BLaER1 treated with 17β-estradiol and CSF1 and Interleukin-3, amounts not matched to agents 10 nM and 100 nM (cell line): ENCODE data around the gene TIAM2.

ENCODE experiments used
- H3K27ac ChIP-seq, 11 experiments: shearing (Covaris generic); formaldehyde crosslinking; 2 replicates each; pipeline ENCODE4 v1.8.1; 2022
- H3K27me3 ChIP-seq, 11 experiments: shearing (Covaris generic); formaldehyde crosslinking; 2 replicates each; pipeline ENCODE4 v1.8.1; 2022
- H3K36me3 ChIP-seq, 11 experiments: shearing (Covaris generic); formaldehyde crosslinking; 2 replicates each; pipeline ENCODE4 v1.8.1; 2022
- H3K4me1 ChIP-seq, 10 experiments: shearing (Covaris generic); formaldehyde crosslinking; 2 replicates each; pipeline ENCODE4 v1.8.1; 2022
- H3K4me2 ChIP-seq, 11 experiments: shearing (Covaris generic); formaldehyde crosslinking; 2 replicates each; pipeline ENCODE4 v1.8.1; 2022
- H3K4me3 ChIP-seq, 10 experiments: shearing (Covaris generic); formaldehyde crosslinking; 2 replicates each; pipeline ENCODE4 v1.8.1; 2022
- H3K9ac ChIP-seq, 11 experiments: shearing (Covaris generic); formaldehyde crosslinking; 2 replicates each; pipeline ENCODE4 v1.8.1; 2022
- H3K9me3 ChIP-seq, 11 experiments: shearing (Covaris generic); formaldehyde crosslinking; replicated peaks in 1 of 11; 2 replicates each; pipeline ENCODE4 v1.8.1; 2022
- H4K20me1 ChIP-seq, 11 experiments: shearing (Covaris generic); formaldehyde crosslinking; 2 replicates each; pipeline ENCODE4 v1.8.1; 2022
- Cebpa-rat ChIP-seq, 11 experiments: shearing (Covaris generic); IDR thresholded peaks; 2 replicates each; pipeline ENCODE4 v1.8.1; 2022

TIAM2 gene

DNA sequence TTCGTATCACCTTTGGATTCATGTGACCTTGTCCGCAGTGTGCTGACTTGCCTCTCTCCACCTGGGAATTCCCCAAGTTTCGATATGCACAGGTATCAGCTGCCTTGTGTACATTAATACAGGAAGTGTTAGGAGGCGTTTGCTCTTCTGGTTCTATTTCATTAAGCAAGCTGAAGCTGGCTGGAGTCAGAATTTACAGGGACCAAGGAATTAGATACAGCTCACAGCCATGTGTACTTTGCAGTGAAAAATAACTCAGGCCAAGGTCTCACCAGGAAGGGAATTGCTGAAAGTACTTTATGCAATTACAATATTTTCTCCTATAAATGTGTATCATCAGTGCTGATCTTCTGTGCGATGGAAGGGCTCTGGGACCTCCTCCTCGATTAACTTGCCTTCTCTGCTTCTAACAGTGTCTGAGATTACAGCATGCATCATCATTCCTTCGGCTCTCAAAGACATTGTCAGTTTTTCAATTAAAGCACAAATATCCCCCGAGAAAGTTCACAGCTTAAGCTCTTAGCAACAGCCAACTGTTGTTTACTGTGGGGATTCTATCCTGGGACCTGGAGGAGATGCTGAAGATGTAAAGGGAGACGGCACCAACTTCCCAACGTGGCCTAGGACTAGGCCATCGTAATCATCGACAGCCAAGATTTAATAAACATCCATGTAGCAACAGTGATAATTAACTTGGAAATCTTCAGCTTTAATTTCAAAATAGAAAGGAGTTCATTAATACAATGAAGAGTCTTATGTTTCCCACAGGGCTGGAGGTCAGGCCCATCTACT lies 13.8 kb upstream of the TIAM2 start:
- Histone ChIP-seq H4K20me1 (no peaks in the 10 kb centered on the region), H3K4me2 (no peak overlapping the region), H3K27ac (no peak overlapping the region), H3K4me1 (no peaks in the 10 kb centered on the region), H3K27me3 (no peaks in the 10 kb centered on the region), H3K9ac (no peak overlapping the region), H3K4me3 (no peak overlapping the region), H3K36me3 (no peaks in the 10 kb centered on the region), H3K9me3 (0 out of 22 replicates have a peak, but pooled peaks cover 0 to 5% (median 0%) of the 10 kb centered on the region in 11 experiments)
- no peak for TF ChIP-seq Cebpa-rat (IDR thresholded peaks at IDR 0.05)

DNA sequence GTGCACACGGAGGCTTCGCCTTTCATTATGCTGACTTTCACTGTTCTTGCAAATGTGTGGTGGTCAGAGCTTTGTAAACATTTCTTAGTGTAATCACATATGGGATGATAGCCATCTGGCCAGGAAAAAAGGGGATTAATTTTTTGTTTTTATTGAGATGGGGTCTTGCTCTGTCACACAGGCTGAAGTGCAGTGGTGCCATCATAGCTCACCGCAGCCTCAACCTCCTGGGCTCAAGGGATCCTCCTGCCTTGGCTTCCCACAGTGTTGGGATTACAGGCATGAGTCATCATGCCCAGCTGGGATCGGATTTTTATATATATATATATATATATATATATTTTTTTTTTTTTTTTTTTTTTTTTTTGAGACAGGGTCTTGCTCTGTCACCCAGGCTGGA lies 11.0 kb upstream of the TIAM2 start:
- Histone ChIP-seq H3K36me3 (no peaks in the 10 kb centered on the region), H3K4me2 (no peak overlapping the region), H3K4me1 (peaks cover 0 to 4% (median 0%) of the 10 kb centered on the region in 10 experiments; a peak in 1 of 20 replicates), H3K4me3 (no peak overlapping the region), H3K27me3 (no peaks in the 10 kb centered on the region), H4K20me1 (no peaks in the 10 kb centered on the region), H3K9me3 (peaks cover 0 to 7% (median 4%) of the 10 kb centered on the region in 11 experiments; a peak in 4 of 22 replicates), H3K9ac (no peak overlapping the region), H3K27ac (no peak overlapping the region)
- no peak for TF ChIP-seq Cebpa-rat (IDR thresholded peaks at IDR 0.05)

DNA sequence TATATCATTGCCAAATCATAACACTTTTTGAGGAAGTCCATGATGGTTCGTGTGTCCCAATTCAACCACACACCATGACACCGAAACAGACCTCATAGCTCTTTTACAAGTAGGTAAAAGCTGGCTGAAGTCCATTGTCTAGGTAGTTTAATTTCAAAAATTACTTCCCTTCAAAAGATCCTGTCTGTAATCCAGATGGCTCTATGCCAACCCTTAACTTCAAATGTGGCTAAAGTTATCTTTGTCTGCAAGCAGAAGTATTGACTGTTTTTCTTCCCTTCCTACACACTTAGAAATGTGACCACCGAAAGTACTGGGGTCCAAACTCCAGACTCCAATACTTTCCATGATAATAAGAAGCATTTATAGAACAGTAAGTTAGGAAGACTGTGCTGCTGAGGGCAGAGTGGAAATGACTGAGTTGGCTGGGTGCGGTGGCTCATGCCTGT lies 8.3 kb upstream of the TIAM2 start:
- Histone ChIP-seq H3K4me2 (peak overlapping the region in 2 of 11 experiments; percentile 3 to 17; a peak in 1 of 22 replicates), H3K9ac (no peak overlapping the region), H3K36me3 (no peaks in the 10 kb centered on the region), H3K4me1 (peaks cover 0 to 4% (median 0%) of the 10 kb centered on the region in 10 experiments; a peak in 1 of 20 replicates), H3K27ac (no peak overlapping the region), H3K27me3 (no peaks in the 10 kb centered on the region), H3K9me3 (peaks cover 0 to 7% (median 4%) of the 10 kb centered on the region in 11 experiments; a peak in 4 of 22 replicates), H4K20me1 (no peaks in the 10 kb centered on the region), H3K4me3 (no peak overlapping the region)
- no peak for TF ChIP-seq Cebpa-rat (IDR thresholded peaks at IDR 0.05)

DNA sequence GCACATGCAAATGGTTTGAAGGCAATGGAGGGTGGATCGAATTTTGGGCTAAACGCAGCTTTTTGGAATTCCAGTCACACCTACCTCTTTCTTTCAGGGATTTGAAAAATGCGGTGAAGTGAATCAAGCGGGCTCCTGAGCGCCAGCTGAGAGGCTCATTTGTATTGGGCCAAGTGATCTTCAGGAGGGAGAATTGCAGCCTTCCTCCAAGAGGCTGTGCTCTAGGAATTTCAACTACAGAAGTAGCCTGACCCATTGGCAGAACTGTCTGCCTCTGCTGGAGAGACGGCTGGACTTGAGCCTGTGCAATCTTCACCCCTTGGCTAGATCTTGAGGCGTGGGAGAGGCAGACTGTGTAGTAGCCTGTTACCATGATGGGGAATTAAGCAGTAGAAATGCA lies 5.7 kb upstream of the TIAM2 start:
- H3K4me3 ChIP-seq, result no peak overlapping the region
- no peaks in the 10 kb centered on the region; a peak in 1 of 22 replicates for H4K20me1 ChIP-seq
- TF ChIP-seq Cebpa-rat (IDR thresholded peaks at IDR 0.05), result no peak
- H3K36me3 ChIP-seq, result no peaks in the 10 kb centered on the region
- H3K4me1 ChIP-seq, result peaks cover 0 to 4% (median 0%) of the 10 kb centered on the region in 10 experiments; a peak in 1 of 20 replicates
- no peak overlapping the region for H3K4me2 ChIP-seq
- no peaks in the 10 kb centered on the region for H3K27me3 ChIP-seq
- H3K9me3 ChIP-seq, result peaks cover 0 to 7% (median 4%) of the 10 kb centered on the region in 11 experiments; a peak in 4 of 22 replicates
- H3K9ac ChIP-seq, result no peak overlapping the region
- H3K27ac ChIP-seq, result no peak overlapping the region

DNA sequence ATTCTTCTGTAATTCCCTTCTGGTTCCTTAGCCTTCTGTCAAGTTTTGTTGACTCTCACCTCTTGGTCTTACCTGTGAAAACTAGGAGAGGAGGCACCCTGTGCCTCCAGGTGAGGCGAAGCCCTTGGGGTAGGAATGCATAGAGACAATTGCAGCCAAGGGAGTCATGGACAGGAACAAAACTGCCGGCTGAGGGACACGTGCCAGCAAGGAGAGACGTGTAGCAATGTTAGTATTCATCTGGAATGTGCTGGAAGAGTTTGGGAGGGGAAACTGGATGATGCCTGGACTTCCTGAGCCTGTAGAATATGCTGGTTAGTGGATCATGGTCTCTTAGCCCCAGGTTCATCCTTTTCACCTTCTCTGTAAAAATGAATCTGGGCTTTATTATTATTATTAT lies 3.9 kb upstream of the TIAM2 start:
- Histone ChIP-seq H3K27me3 (peaks cover 6 to 11% (median 9%) of the 10 kb centered on the region in 11 experiments), H3K4me3 (no peak overlapping the region), H3K36me3 (no peaks in the 10 kb centered on the region), H3K27ac (no peak overlapping the region), H3K4me1 (peaks cover 0 to 10% (median 4%) of the 10 kb centered on the region in 10 experiments; a peak in 16 of 20 replicates), H3K4me2 (no peak overlapping the region), H3K9me3 (peaks cover 0 to 7% (median 4%) of the 10 kb centered on the region in 11 experiments; a peak in 4 of 22 replicates), H4K20me1 (no peaks in the 10 kb centered on the region; a peak in 1 of 22 replicates), H3K9ac (no peak overlapping the region)
- TF ChIP-seq Cebpa-rat (IDR thresholded peaks at IDR 0.05), result no peak

DNA sequence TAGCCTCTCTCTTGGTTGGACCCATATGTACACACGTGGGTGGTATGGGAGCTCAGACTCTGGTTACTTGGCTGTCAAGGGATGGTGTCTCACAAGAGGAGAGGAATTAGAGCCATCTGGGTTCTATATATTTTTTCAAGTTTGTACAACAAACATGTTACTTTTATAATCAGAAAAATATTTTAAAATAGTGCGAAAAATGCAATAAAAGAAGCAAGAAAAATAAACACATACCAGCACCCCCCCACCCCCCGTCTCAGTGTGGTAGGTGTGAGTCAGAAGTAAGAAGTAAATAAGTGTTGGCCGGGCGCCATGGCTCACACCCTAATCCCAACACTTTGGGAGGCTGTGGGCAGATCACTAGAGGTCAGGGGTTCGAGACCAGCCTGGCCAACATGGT lies 2.1 kb upstream of the TIAM2 start:
- Histone ChIP-seq H3K27me3 (peaks cover 19 to 26% (median 23%) of the 10 kb centered on the region in 11 experiments), H4K20me1 (no peaks in the 10 kb centered on the region; a peak in 1 of 22 replicates)
- TF ChIP-seq Cebpa-rat (IDR thresholded peaks at IDR 0.05), result no peak

DNA sequence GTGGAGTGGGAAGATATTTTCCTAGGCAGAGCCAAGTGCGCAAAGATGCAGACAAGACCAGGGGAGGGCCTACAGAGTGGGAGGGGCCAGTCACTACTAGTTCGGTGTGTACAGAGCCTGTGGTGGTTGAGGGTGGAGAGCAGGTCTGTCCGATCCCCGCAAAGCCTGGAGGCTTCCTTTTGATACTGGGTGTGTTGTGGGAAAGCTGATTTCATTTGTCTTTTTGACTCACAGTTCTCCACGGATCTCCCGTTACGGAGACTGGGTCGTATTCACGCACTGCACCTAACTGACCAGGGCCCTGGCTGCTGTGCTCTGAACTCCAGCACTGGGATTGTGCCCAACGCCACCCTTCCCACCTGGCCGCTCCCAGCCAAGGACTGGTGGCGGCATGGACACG lies 1.4 kb upstream of the TIAM2 start:
- Histone ChIP-seq H3K9ac (no peak overlapping the region), H3K36me3 (no peaks in the 10 kb centered on the region), H4K20me1 (no peaks in the 10 kb centered on the region; a peak in 1 of 22 replicates), H3K9me3 (no peaks in the 10 kb centered on the region; a peak in 1 of 22 replicates), H3K4me3 (no peak overlapping the region), H3K27ac (no peak overlapping the region), H3K4me2 (no peak overlapping the region), H3K27me3 (peaks cover 19 to 26% (median 23%) of the 10 kb centered on the region in 11 experiments), H3K4me1 (peaks cover 0 to 15% (median 11%) of the 10 kb centered on the region in 10 experiments; a peak in 16 of 20 replicates)
- TF ChIP-seq Cebpa-rat (IDR thresholded peaks at IDR 0.05), result no peak

More for the DNA sequence above, 2.1 kb upstream of the TIAM2 start:
- Histone ChIP-seq H3K4me3 (no peak overlapping the region), H3K4me1 (peaks cover 0 to 15% (median 11%) of the 10 kb centered on the region in 10 experiments; a peak in 16 of 20 replicates), H3K36me3 (no peaks in the 10 kb centered on the region), H3K4me2 (no peak overlapping the region), H3K9ac (no peak overlapping the region), H3K9me3 (peaks cover 0 to 4% (median 0%) of the 10 kb centered on the region in 11 experiments; a peak in 4 of 22 replicates), H3K27ac (no peak overlapping the region)

DNA sequence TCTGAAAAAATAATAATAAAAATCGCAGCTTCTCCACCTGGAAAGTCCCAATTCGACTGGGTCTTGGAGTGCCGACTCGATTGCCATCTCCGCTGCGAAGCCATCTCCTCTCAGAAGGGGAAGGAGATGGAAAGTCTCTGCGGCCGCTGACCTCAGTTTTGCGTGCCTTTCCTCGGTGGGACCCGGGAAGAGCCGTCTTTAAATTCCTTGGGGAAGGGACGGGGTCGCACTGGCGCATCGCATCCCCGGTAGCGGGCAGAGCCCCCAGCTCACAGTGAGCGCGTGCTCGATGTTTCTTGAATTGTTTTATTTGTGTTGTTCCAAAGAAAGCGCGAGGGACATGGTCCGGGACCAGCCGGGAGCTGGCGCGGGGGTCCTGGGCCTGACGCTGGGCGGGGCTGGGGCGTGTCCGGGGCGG lies 270 bp upstream of the TIAM2 start:
- Histone ChIP-seq H3K4me1 (peaks cover 0 to 15% (median 11%) of the 10 kb centered on the region in 10 experiments; a peak in 16 of 20 replicates), H3K4me3 (peak overlapping the region; percentile 71 to 85 (median 74)), H3K36me3 (no peaks in the 10 kb centered on the region), H3K27ac (no peak overlapping the region), H3K9me3 (no peaks in the 10 kb centered on the region), H3K9ac (peak overlapping the region in 6 of 11 experiments; percentile 62 to 82 (median 74); a peak in 6 of 22 replicates), H3K27me3 (peaks cover 19 to 26% (median 23%) of the 10 kb centered on the region in 11 experiments), H3K4me2 (peak overlapping the region; percentile 83 to 99 (median 96); a peak in 16 of 22 replicates), H4K20me1 (no peaks in the 10 kb centered on the region; a peak in 1 of 22 replicates)
- TF ChIP-seq Cebpa-rat (IDR thresholded peaks at IDR 0.05), result no peak

DNA sequence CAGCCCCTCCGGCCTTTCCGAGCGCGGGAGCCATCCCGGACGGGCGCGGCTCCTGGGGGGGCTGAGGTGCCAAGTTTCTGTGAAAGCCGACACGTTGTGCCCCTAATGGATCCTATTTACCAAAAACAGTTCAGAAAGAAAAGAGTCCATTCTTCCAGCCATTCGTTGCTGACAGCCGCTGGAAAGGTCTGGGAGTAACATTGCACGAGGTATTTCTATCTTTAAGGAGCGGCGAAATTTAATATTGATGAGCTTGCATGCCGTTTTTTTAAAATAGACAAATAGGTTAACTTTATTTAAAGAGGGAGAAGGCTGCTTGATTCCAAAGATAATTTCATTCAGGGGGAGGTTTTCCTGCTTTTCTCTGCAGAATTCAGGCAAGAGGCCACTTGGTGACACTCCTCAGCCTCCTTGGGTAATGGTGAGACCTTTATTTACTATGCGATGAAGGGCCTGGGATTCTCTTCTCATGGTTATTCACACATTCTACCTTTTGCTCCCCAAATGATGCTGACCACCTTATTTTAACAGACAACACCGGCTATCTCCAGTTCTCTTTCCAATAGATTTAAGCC lies 988 bp downstream of the TIAM2 start:
- Histone ChIP-seq H3K4me2 (peak overlapping the region; percentile 83 to 99 (median 96)), H3K36me3 (no peaks in the 10 kb centered on the region), H3K4me1 (peaks cover 0 to 24% (median 19%) of the 10 kb centered on the region in 10 experiments; a peak in 16 of 20 replicates), H3K4me3 (peak overlapping the region; percentile 71 to 85 (median 74)), H3K27me3 (peaks cover 19 to 26% (median 23%) of the 10 kb centered on the region in 11 experiments), H3K27ac (peak overlapping the region in 9 of 11 experiments; percentile 44 to 64 (median 51); a peak in 14 of 22 replicates), H3K9ac (peak overlapping the region; percentile 62 to 82 (median 71); a peak in 21 of 22 replicates), H3K9me3 (no peaks in the 10 kb centered on the region), H4K20me1 (no peaks in the 10 kb centered on the region; a peak in 1 of 22 replicates)
- no peak for TF ChIP-seq Cebpa-rat (IDR thresholded peaks at IDR 0.05)
